Measurements from ENCODE around the gene IGLL5. TPM values are rescaled to one million over a fixed set of nuclear protein-coding genes. Genes with fewer than 3 reads are reported as not detected.

IGLL5 gene
- total and polyA plus RNA-seq, 2 donors (not counting 3 experiments of a cell fraction or from before 2014, with no cell fraction given), result not detected

GRCh38 chr22:22923379-22923778, 35.8 kb downstream of the IGLL5 start:
- POLR2A ChIA-PET, result no interaction called here
- H3K36me3 ChIP-seq (ENCODE audit: control insufficient read depth in 2 of 2, extremely low read depth in 1 of 2, insufficient read depth in 2 of 2, low read length in 2 of 2), result no peaks in the 10 kb centered on the region
- no peaks in the 10 kb centered on the region for H3K27me3 ChIP-seq (ENCODE audit: control insufficient read depth in 2 of 2, insufficient read depth in 2 of 2, low read length in 2 of 2)
- H3K9me1 ChIP-seq (replicated peaks; ENCODE audit: control insufficient read depth, extremely low read depth, insufficient read depth, low read length), result no peaks in the 10 kb centered on the region
- no peak overlapping the region for H3K27ac ChIP-seq (ENCODE audit: insufficient read depth, low read depth, low read length)
- no peak overlapping the region for H3K4me2 ChIP-seq (ENCODE audit: insufficient read depth, low read length)
- H3K4me1 ChIP-seq (ENCODE audit: control insufficient read depth, extremely low read depth, insufficient read depth, low read length), result no peaks in the 10 kb centered on the region
- no peaks in the 10 kb centered on the region for H4K20me1 ChIP-seq (replicated peaks; ENCODE audit: control insufficient read depth, extremely low read depth, insufficient read depth, low read length)
- no peak overlapping the region for H3K4me3 ChIP-seq (replicated peaks in 1 of 3; ENCODE audit: insufficient read depth in 1 of 3, low read depth in 1 of 3, low read length in 3 of 3)
- FAIRE-seq (no peak), DNase-seq (ENCODE audit: low read depth, low spot score) (no peak)
- no peak overlapping the region for H3K9ac ChIP-seq (replicated peaks; ENCODE audit: extremely low read depth, insufficient read depth, low read length)
- intact Hi-C loops (cut with micrococcal nuclease) (no loop called here), dilution Hi-C loops (cut with MboI; ENCODE audit: extremely low pct_ligation_motif_present, low sequenced_read_pairs) (no loop called here)
- H3K79me2 ChIP-seq (ENCODE audit: control insufficient read depth, insufficient read depth, low read length), result no peaks in the 10 kb centered on the region
- BruUV-seq (replicated peaks), result no TSS peak
- no peak for TF ChIP-seq EZH2 (IDR thresholded peaks at IDR 0.05; ENCODE audit: borderline replicate concordance, low read depth, low read length, severe bottlenecking)
- TF ChIP-seq JUN (IDR thresholded peaks at IDR 0.05; ENCODE audit: borderline replicate concordance, insufficient read depth, insufficient read length, low read depth), result no peak
- no peak for TF ChIP-seq GATA2 (IDR thresholded peaks at IDR 0.05; ENCODE audit: insufficient read depth, insufficient read length, low read depth, low read length)
- TF ChIP-seq MYC (IDR thresholded peaks at IDR 0.05; ENCODE audit: low read depth, low read length), result no peak
- no peak for TF ChIP-seq POLR2AphosphoS5 (IDR thresholded peaks at IDR 0.05; ENCODE audit: insufficient read depth, low read depth, low read length)
- TF ChIP-seq POLR2A (IDR thresholded peaks at IDR 0.05; ENCODE audit: low read depth, low read length), result no peak
- no peak for TF ChIP-seq MAX (IDR thresholded peaks at IDR 0.05; ENCODE audit: insufficient read depth, insufficient read length)
- TF ChIP-seq FOS (IDR thresholded peaks at IDR 0.05; ENCODE audit: borderline replicate concordance, insufficient read depth, low read length), result no peak
- TF ChIP-seq, protein P1, sequence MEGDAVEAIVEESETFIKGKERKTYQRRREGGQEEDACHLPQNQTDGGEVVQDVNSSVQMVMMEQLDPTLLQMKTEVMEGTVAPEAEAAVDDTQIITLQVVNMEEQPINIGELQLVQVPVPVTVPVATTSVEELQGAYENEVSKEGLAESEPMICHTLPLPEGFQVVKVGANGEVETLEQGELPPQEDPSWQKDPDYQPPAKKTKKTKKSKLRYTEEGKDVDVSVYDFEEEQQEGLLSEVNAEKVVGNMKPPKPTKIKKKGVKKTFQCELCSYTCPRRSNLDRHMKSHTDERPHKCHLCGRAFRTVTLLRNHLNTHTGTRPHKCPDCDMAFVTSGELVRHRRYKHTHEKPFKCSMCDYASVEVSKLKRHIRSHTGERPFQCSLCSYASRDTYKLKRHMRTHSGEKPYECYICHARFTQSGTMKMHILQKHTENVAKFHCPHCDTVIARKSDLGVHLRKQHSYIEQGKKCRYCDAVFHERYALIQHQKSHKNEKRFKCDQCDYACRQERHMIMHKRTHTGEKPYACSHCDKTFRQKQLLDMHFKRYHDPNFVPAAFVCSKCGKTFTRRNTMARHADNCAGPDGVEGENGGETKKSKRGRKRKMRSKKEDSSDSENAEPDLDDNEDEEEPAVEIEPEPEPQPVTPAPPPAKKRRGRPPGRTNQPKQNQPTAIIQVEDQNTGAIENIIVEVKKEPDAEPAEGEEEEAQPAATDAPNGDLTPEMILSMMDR (IDR thresholded peaks at IDR 0.05; ENCODE audit: extremely low read depth in 1 of 2, insufficient read depth in 1 of 2, low read depth in 1 of 2, low read length in 2 of 2), result no peak
- H3K9me3 ChIP-seq (replicated peaks; ENCODE audit: control insufficient read depth, insufficient read depth, low read length), result no peaks in the 10 kb centered on the region
- CTCF ChIA-PET, result no interaction called here
- no peak overlapping the region for H2AFZ ChIP-seq (ENCODE audit: low read depth, low read length)

All from endothelial cell of umbilical vein (primary cell).